ENCODE results near the gene AP3B1. TPM values are rescaled to one million over a fixed set of nuclear protein-coding genes. Genes with fewer than 3 reads are reported as not detected.

AP3B1 gene
- total and polyA plus RNA-seq, 2 donors (not counting 1 experiment from before 2014, with no cell fraction given), result 50.5 to 66.9 TPM

GRCh38 chr5:78137290-78137689 is 157.2 kb downstream of the AP3B1 start:
- H3K27me3 ChIP-seq (ENCODE audit: control insufficient read depth, insufficient read depth, low read length), result no peaks in the 10 kb centered on the region
- no peak for TF ChIP-seq EZH2 (IDR thresholded peaks at IDR 0.05; ENCODE audit: low read length, missing control alignments)
- TF ChIP-seq, protein P1, sequence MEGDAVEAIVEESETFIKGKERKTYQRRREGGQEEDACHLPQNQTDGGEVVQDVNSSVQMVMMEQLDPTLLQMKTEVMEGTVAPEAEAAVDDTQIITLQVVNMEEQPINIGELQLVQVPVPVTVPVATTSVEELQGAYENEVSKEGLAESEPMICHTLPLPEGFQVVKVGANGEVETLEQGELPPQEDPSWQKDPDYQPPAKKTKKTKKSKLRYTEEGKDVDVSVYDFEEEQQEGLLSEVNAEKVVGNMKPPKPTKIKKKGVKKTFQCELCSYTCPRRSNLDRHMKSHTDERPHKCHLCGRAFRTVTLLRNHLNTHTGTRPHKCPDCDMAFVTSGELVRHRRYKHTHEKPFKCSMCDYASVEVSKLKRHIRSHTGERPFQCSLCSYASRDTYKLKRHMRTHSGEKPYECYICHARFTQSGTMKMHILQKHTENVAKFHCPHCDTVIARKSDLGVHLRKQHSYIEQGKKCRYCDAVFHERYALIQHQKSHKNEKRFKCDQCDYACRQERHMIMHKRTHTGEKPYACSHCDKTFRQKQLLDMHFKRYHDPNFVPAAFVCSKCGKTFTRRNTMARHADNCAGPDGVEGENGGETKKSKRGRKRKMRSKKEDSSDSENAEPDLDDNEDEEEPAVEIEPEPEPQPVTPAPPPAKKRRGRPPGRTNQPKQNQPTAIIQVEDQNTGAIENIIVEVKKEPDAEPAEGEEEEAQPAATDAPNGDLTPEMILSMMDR (conservative IDR thresholded peaks at IDR 0.05 in 1 of 2, IDR thresholded peaks at IDR 0.05 in 1 of 2; ENCODE audit: low read depth in 1 of 2, low read length in 2 of 2), result no peak
- no peak overlapping the region for H3K27ac ChIP-seq (ENCODE audit: insufficient read depth, low read length)
- H4K20me1 ChIP-seq (ENCODE audit: control insufficient read depth, extremely low read depth, insufficient read depth, low read length), result no peaks in the 10 kb centered on the region
- no peak overlapping the region for H2AFZ ChIP-seq (ENCODE audit: low read length)
- peaks cover 2% of the 10 kb centered on the region for H3K36me3 ChIP-seq (ENCODE audit: control insufficient read depth, insufficient read depth, low read length)
- no peaks in the 10 kb centered on the region for H3K4me1 ChIP-seq (ENCODE audit: control insufficient read depth, extremely low read depth, insufficient read depth, low read length)
- H3K4me2 ChIP-seq (ENCODE audit: extremely low read depth, insufficient read depth, low read length), result no peak overlapping the region
- no peak overlapping the region for H3K9ac ChIP-seq (ENCODE audit: insufficient read depth, low read length)
- no peak for DNase-seq (ENCODE audit: low read depth in 2 of 2)
- no peak overlapping the region for H3K4me3 ChIP-seq (replicated peaks in 1 of 4; ENCODE audit: control extremely low read depth in 1 of 4, insufficient read depth in 1 of 4, low read depth in 3 of 4, low read length in 4 of 4)
- H3K79me2 ChIP-seq (ENCODE audit: control insufficient read depth, insufficient read depth, low read length), result no peaks in the 10 kb centered on the region
- H3K9me3 ChIP-seq (ENCODE audit: control insufficient read depth, insufficient read depth, low read depth, low read length), result no peaks in the 10 kb centered on the region

GRCh38 chr5:78133423-78133822 is 161.1 kb downstream of the AP3B1 start:
- no peak overlapping the region for H3K27ac ChIP-seq (ENCODE audit: insufficient read depth, low read length)
- no peaks in the 10 kb centered on the region for H3K36me3 ChIP-seq (ENCODE audit: control insufficient read depth, insufficient read depth, low read length)
- H3K79me2 ChIP-seq (ENCODE audit: control insufficient read depth, insufficient read depth, low read length), result no peaks in the 10 kb centered on the region
- no peaks in the 10 kb centered on the region for H3K27me3 ChIP-seq (ENCODE audit: control insufficient read depth, insufficient read depth, low read length)
- no peak overlapping the region for H3K4me3 ChIP-seq (replicated peaks in 1 of 4; ENCODE audit: control extremely low read depth in 1 of 4, insufficient read depth in 1 of 4, low read depth in 3 of 4, low read length in 4 of 4)
- TF ChIP-seq, protein P1 (conservative IDR thresholded peaks at IDR 0.05 in 1 of 2, IDR thresholded peaks at IDR 0.05 in 1 of 2; ENCODE audit: low read depth in 1 of 2, low read length in 2 of 2), result no peak
- TF ChIP-seq EZH2 (IDR thresholded peaks at IDR 0.05; ENCODE audit: low read length, missing control alignments), result no peak
- H3K4me1 ChIP-seq (ENCODE audit: control insufficient read depth, extremely low read depth, insufficient read depth, low read length), result no peaks in the 10 kb centered on the region
- H3K4me2 ChIP-seq (ENCODE audit: extremely low read depth, insufficient read depth, low read length), result no peak overlapping the region
- H4K20me1 ChIP-seq (ENCODE audit: control insufficient read depth, extremely low read depth, insufficient read depth, low read length), result no peaks in the 10 kb centered on the region
- no peak overlapping the region for H3K9ac ChIP-seq (ENCODE audit: insufficient read depth, low read length)
- H3K9me3 ChIP-seq (ENCODE audit: control insufficient read depth, insufficient read depth, low read depth, low read length), result no peaks in the 10 kb centered on the region
- no peak overlapping the region for H2AFZ ChIP-seq (ENCODE audit: low read length)
- DNase-seq (ENCODE audit: low read depth in 2 of 2), result no peak

DNA sequence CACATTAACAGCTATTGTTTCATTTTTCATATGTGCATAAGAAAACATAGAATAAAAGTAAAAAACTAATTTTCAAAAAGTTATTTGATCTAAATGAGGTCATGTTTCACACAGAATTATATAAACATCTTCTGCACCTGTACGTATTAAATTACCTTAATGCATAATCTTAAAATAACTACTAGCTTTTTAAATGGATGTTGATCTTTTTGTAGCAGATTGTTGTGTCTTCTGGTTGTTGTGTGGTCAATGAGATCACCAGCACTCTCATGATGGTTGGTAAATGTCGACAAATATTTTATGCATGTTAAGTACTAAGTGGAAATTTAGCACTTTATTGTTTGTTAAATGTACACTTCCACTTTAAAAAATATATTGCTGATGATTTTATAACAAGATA is 162.0 kb downstream of the AP3B1 start:
- Histone ChIP-seq H3K4me2 (ENCODE audit: extremely low read depth, insufficient read depth, low read length) (no peak overlapping the region), H3K4me1 (ENCODE audit: control insufficient read depth, extremely low read depth, insufficient read depth, low read length) (no peaks in the 10 kb centered on the region), H3K4me3 (replicated peaks in 1 of 4; ENCODE audit: control extremely low read depth in 1 of 4, insufficient read depth in 1 of 4, low read depth in 3 of 4, low read length in 4 of 4) (no peak overlapping the region), H3K9ac (ENCODE audit: insufficient read depth, low read length) (no peak overlapping the region), H3K79me2 (ENCODE audit: control insufficient read depth, insufficient read depth, low read length) (no peaks in the 10 kb centered on the region), H4K20me1 (ENCODE audit: control insufficient read depth, extremely low read depth, insufficient read depth, low read length) (no peaks in the 10 kb centered on the region), H2AFZ (ENCODE audit: low read length) (no peak overlapping the region), H3K27me3 (ENCODE audit: control insufficient read depth, insufficient read depth, low read length) (no peaks in the 10 kb centered on the region), H3K9me3 (ENCODE audit: control insufficient read depth, insufficient read depth, low read depth, low read length) (no peaks in the 10 kb centered on the region), H3K27ac (ENCODE audit: insufficient read depth, low read length) (no peak overlapping the region), H3K36me3 (ENCODE audit: control insufficient read depth, insufficient read depth, low read length) (no peaks in the 10 kb centered on the region)
- no peak for TF ChIP-seq EZH2 (IDR thresholded peaks at IDR 0.05; ENCODE audit: low read length, missing control alignments)
- TF ChIP-seq, protein P1 (conservative IDR thresholded peaks at IDR 0.05 in 1 of 2, IDR thresholded peaks at IDR 0.05 in 1 of 2; ENCODE audit: low read depth in 1 of 2, low read length in 2 of 2), result no peak
- no peak for DNase-seq (ENCODE audit: low read depth in 2 of 2)

Measured in fibroblast of lung (primary cell).